Measurements from ENCODE around the gene B3GALNT1.

GRCh38 chr3:161067335-161067734 is 37.8 kb downstream of the B3GALNT1 start:
- no peak for TF ChIP-seq BHLHE40 (IDR thresholded peaks at IDR 0.05; ENCODE audit: low read depth, low read length)
- no peak for TF ChIP-seq CTCF (IDR thresholded peaks at IDR 0.05)
- TF ChIP-seq POLR2A (IDR thresholded peaks at IDR 0.05; ENCODE audit: low read length): no peak
- no peak for TF ChIP-seq EP300 (IDR thresholded peaks at IDR 0.05)
- TF ChIP-seq GATA3 (IDR thresholded peaks at IDR 0.05; ENCODE audit: borderline replicate concordance): no peak
- TF ChIP-seq RCOR1 (IDR thresholded peaks at IDR 0.05; ENCODE audit: low read depth, low read length): no peak
- no peak for TF ChIP-seq PHF8 (IDR thresholded peaks at IDR 0.05; ENCODE audit: borderline replicate concordance, low read depth)
- no peak for TF ChIP-seq HDAC2 (IDR thresholded peaks at IDR 0.05)
- no peak for TF ChIP-seq MAZ (IDR thresholded peaks at IDR 0.05; ENCODE audit: borderline replicate concordance, low read depth, low read length)
- no peak for TF ChIP-seq RFX5 (IDR thresholded peaks at IDR 0.05)
- no peak for TF ChIP-seq RAD21 (conservative IDR thresholded peaks at IDR 0.05 in 1 of 2, IDR thresholded peaks at IDR 0.05 in 1 of 2)

Measured in A549 (cell line).